Measurements from ENCODE around the gene TBATA.

The TBATA gene

GRCh38 chr10:70759781-70760180 lies 25.4 kb downstream of the TBATA start:
- no peak for DNase-seq

GRCh38 chr10:70758757-70759514 lies 26.2 kb downstream of the TBATA start:
- peak; percentile 72 for DNase-seq

GRCh38 chr10:70757856-70758255 lies 27.3 kb downstream of the TBATA start:
- DNase-seq = no peak

- DNase-seq = no peak
Measured at GRCh38 chr10:70756700-70757360, 28.3 kb downstream of the TBATA start.

- no peak for DNase-seq
Measured at GRCh38 chr10:70753841-70754621, 31.1 kb downstream of the TBATA start.

- no peak for DNase-seq
Measured at GRCh38 chr10:70753026-70753663, 32.0 kb downstream of the TBATA start.

GRCh38 chr10:70752571-70752970 lies 32.6 kb downstream of the TBATA start:
- no peak for DNase-seq

- no peak for DNase-seq
Measured at GRCh38 chr10:70751991-70752390, 33.2 kb downstream of the TBATA start.

- no peak for DNase-seq
Measured at GRCh38 chr10:70751356-70751755, 33.8 kb downstream of the TBATA start.

GRCh38 chr10:70750156-70750703 lies 34.9 kb downstream of the TBATA start:
- no peak for DNase-seq

- DNase-seq = no peak
Measured at GRCh38 chr10:70749756-70750155, 35.4 kb downstream of the TBATA start.

- no peak for DNase-seq
Measured at GRCh38 chr10:70748801-70749573, 36.2 kb downstream of the TBATA start.

GRCh38 chr10:70748305-70748704 lies 36.9 kb downstream of the TBATA start:
- DNase-seq = no peak

GRCh38 chr10:70747192-70747965 lies 37.8 kb downstream of the TBATA start:
- DNase-seq = no peak

- no peak for DNase-seq
Measured at GRCh38 chr10:70745555-70745954, 39.6 kb downstream of the TBATA start.

- no peak for DNase-seq
Measured at GRCh38 chr10:70744617-70745143, 40.5 kb downstream of the TBATA start.

GRCh38 chr10:70743879-70744278 lies 41.3 kb downstream of the TBATA start:
- no peak for DNase-seq

GRCh38 chr10:70743430-70743788 lies 41.8 kb downstream of the TBATA start:
- no peak for DNase-seq

- no peak for DNase-seq
Measured at GRCh38 chr10:70742537-70743429, 42.4 kb downstream of the TBATA start.

Measured in CD4-positive, alpha-beta T cell treated with Interleukin-17A for 1 hour (primary cell).